ENCODE measurements around the gene TUBAL3.
A peak's percentile ranks its signal among the peaks of the same experiment; 100 is the strongest.
"Not testable (repeated sequence)": the region's sequence is repeated elsewhere in the genome, so short reads cannot be mapped to it uniquely, and the experiment has no call there.

Gene TUBAL3

GRCh38 chr10:5434017-5434753, 29.6 kb upstream of the TUBAL3 start:
- peak; percentile 67 for DNase-seq
- in situ Hi-C loops (cut with HindIII; ENCODE audit: low pct_ligation_motif_present, low pct_unique_long_range_greater_than_20kb, low sequenced_read_pairs): no loop called here

- in situ Hi-C loops (cut with HindIII; ENCODE audit: low pct_ligation_motif_present, low pct_unique_long_range_greater_than_20kb, low sequenced_read_pairs): no loop called here
- DNase-seq: no peak
These were observed 28.6 kb upstream of the TUBAL3 start for GRCh38 chr10:5433182-5433581.

- in situ Hi-C loops (cut with HindIII; ENCODE audit: low pct_ligation_motif_present, low pct_unique_long_range_greater_than_20kb, low sequenced_read_pairs): no loop called here
These were observed 23.5 kb upstream of the TUBAL3 start for GRCh38 chr10:5428133-5428532.

GRCh38 chr10:5424751-5425150, 20.1 kb upstream of the TUBAL3 start:
- in situ Hi-C loops (cut with HindIII; ENCODE audit: low pct_ligation_motif_present, low pct_unique_long_range_greater_than_20kb, low sequenced_read_pairs): no loop called here
- DNase-seq: no peak

More at GRCh38 chr10:5428133-5428532, 23.5 kb upstream of the TUBAL3 start:
- no peak for DNase-seq

- no peak for DNase-seq
- in situ Hi-C loops (cut with HindIII; ENCODE audit: low pct_ligation_motif_present, low pct_unique_long_range_greater_than_20kb, low sequenced_read_pairs): no loop called here
These were observed 19.1 kb upstream of the TUBAL3 start for GRCh38 chr10:5423771-5424170.

GRCh38 chr10:5419466-5420094, 15.0 kb upstream of the TUBAL3 start:
- in situ Hi-C loops (cut with HindIII; ENCODE audit: low pct_ligation_motif_present, low pct_unique_long_range_greater_than_20kb, low sequenced_read_pairs): no loop called here
- DNase-seq: no peak

GRCh38 chr10:5418584-5418983, 14.0 kb upstream of the TUBAL3 start:
- in situ Hi-C loops (cut with HindIII; ENCODE audit: low pct_ligation_motif_present, low pct_unique_long_range_greater_than_20kb, low sequenced_read_pairs): no loop called here
- DNase-seq: no peak

- DNase-seq: no peak
- in situ Hi-C loops (cut with HindIII; ENCODE audit: low pct_ligation_motif_present, low pct_unique_long_range_greater_than_20kb, low sequenced_read_pairs): no loop called here
These were observed 12.4 kb upstream of the TUBAL3 start for GRCh38 chr10:5416981-5417380.

- DNase-seq: peak; percentile 69
- in situ Hi-C loops (cut with HindIII; ENCODE audit: low pct_ligation_motif_present, low pct_unique_long_range_greater_than_20kb, low sequenced_read_pairs): no loop called here
These were observed 8.6 kb upstream of the TUBAL3 start for GRCh38 chr10:5413012-5413938.

- in situ Hi-C loops (cut with HindIII; ENCODE audit: low pct_ligation_motif_present, low pct_unique_long_range_greater_than_20kb, low sequenced_read_pairs): no loop called here
- peak; percentile 88 for DNase-seq
These were observed 7.8 kb upstream of the TUBAL3 start, which contains the start of gene NET1 for GRCh38 chr10:5412277-5412941. Gene NET1 (plus strand): TSS chr10:5412557. CDS start chr10:5412693, 136 bp downstream.

GRCh38 chr10:5411941-5412276, 7.3 kb upstream of the TUBAL3 start:
- no peak for DNase-seq

GRCh38 chr10:5410787-5411186, 6.2 kb upstream of the TUBAL3 start:
- in situ Hi-C loops (cut with HindIII; ENCODE audit: low pct_ligation_motif_present, low pct_unique_long_range_greater_than_20kb, low sequenced_read_pairs); DNase-seq: not testable (repeated sequence)

More at GRCh38 chr10:5411941-5412276, 7.3 kb upstream of the TUBAL3 start:
- in situ Hi-C loops (cut with HindIII; ENCODE audit: low pct_ligation_motif_present, low pct_unique_long_range_greater_than_20kb, low sequenced_read_pairs): no loop called here

- in situ Hi-C loops (cut with HindIII; ENCODE audit: low pct_ligation_motif_present, low pct_unique_long_range_greater_than_20kb, low sequenced_read_pairs): no loop called here
- DNase-seq: no peak
These were observed 2.3 kb upstream of the TUBAL3 start for GRCh38 chr10:5406918-5407317.

GRCh38 chr10:5402798-5403197, 1.8 kb downstream of the TUBAL3 start:
- no peak for DNase-seq
- in situ Hi-C loops (cut with HindIII; ENCODE audit: low pct_ligation_motif_present, low pct_unique_long_range_greater_than_20kb, low sequenced_read_pairs): no loop called here

GRCh38 chr10:5400468-5401240, 4.0 kb downstream of the TUBAL3 start:
- no peak for DNase-seq
- in situ Hi-C loops (cut with HindIII; ENCODE audit: low pct_ligation_motif_present, low pct_unique_long_range_greater_than_20kb, low sequenced_read_pairs): no loop called here

- no peak for DNase-seq
- in situ Hi-C loops (cut with HindIII; ENCODE audit: low pct_ligation_motif_present, low pct_unique_long_range_greater_than_20kb, low sequenced_read_pairs): no loop called here
These were observed 5.3 kb downstream of the TUBAL3 start for GRCh38 chr10:5399332-5399731.

GRCh38 chr10:5396556-5397300, 7.9 kb downstream of the TUBAL3 start:
- in situ Hi-C loops (cut with HindIII; ENCODE audit: low pct_ligation_motif_present, low pct_unique_long_range_greater_than_20kb, low sequenced_read_pairs): no loop called here
- DNase-seq: no peak

All from ACHN (cell line).